H1 (cell line): ENCODE measurements around the gene SMC2. TPM values are rescaled to one million over a fixed set of nuclear protein-coding genes. Genes with fewer than 3 reads are reported as not detected.

Experiments used
- BCL11A ChIP-seq, 2 experiments: IDR thresholded peaks; one replicate each; pipeline ENCODE4 v1.6.1; 2011; ENCODE audit warnings: low read depth in 2 of 2, low read length in 2 of 2, mild to moderate bottlenecking in 2 of 2
- CHD2 ChIP-seq: IDR thresholded peaks from 2 replicates; pipeline ENCODE4 v1.6.1; 2012; ENCODE audit warnings: low read length, improper control_type of control experiment
- CHD7 ChIP-seq: fragments of 300-600 bp; sonication (generic); IDR thresholded peaks from 2 replicates; pipeline ENCODE4 v1.7.1; 2012; ENCODE audit warnings: low read length, moderate library complexity, mild to moderate bottlenecking, inconsistent platforms; ENCODE audit not compliant: insufficient replicate concordance
- EP300 ChIP-seq, 2 experiments: IDR thresholded peaks; 1 replicate in 1 of 2; 2 replicates in 1 of 2; pipeline ENCODE4 v1.6.1; 2011 to 2012; ENCODE audit warnings: low read depth in 2 of 2, low read length in 2 of 2, mild to moderate bottlenecking in 2 of 2, borderline replicate concordance in 1 of 2, inconsistent platforms in 1 of 2, moderate library complexity in 1 of 2
- EZH2 ChIP-seq: fragments of 200-600 bp; sonication (generic); IDR thresholded peaks from 2 replicates; pipeline ENCODE4 v1.7.1; 2012; ENCODE audit warnings: low read depth, mild to moderate bottlenecking, moderate library complexity, low read length, inconsistent platforms; ENCODE audit not compliant: severe bottlenecking
- JUN ChIP-seq: IDR thresholded peaks from 2 replicates; pipeline ENCODE4 v1.6.1; 2011; ENCODE audit warnings: low read depth, mild to moderate bottlenecking, improper control_type of control experiment, low read length
- RBBP5 ChIP-seq: IDR thresholded peaks from 2 replicates; pipeline ENCODE4 v1.7.1; 2012; ENCODE audit warnings: low read depth, mild to moderate bottlenecking, inconsistent platforms, low read length, moderate library complexity, borderline replicate concordance
- SP1 ChIP-seq: IDR thresholded peaks from 2 replicates; pipeline ENCODE4 v1.6.1; 2011; ENCODE audit warnings: low read depth, low read length
- SP4 ChIP-seq: IDR thresholded peaks from 2 replicates; pipeline ENCODE4 v1.6.1; 2012; ENCODE audit warnings: low read length, inconsistent platforms
- TAF7 ChIP-seq: optimal IDR thresholded peaks from 2 replicates; pipeline ENCODE3; 2011; ENCODE audit warnings: low read depth, mild to moderate bottlenecking, inconsistent platforms, low read length, moderate library complexity, borderline replicate concordance
- polyA plus RNA-seq, 7 experiments: library from polyadenylated mRNA; depleted of rRNA in 3 of 7; stranded (reverse) in 5 of 7; unstranded in 2 of 7; fragments of >200 nt in 5 of 7; fragments of 200-250 nt in 2 of 7; gene quantifications; 1 replicate in 5 of 7; 2 replicates in 1 of 7; 4 replicates in 1 of 7; pipeline versions ENCODE4 v1.2.1 to v1.2.3, GENCODE V29; 2011 to 2013; ENCODE audit warnings: missing spikeins in 2 of 7, mixed read lengths in 2 of 7
- total RNA-seq: library from RNA; stranded (reverse); fragmentation: NEBNext Ultra II Directional; extraction: Animal tissue kit (Norgen Biotek cat#: 25700); gene quantifications from 2 replicates; pipeline ENCODE4 v1.2.1, GENCODE V29; 2021

Gene SMC2
- total and polyA plus RNA-seq, 2 of the 8 experiments (the other 6 are each of a cell fraction or from before 2014, with no cell fraction given), result 7.5 to 39.8 TPM

GRCh38 chr9:104082168-104082567 lies 11.9 kb upstream of the SMC2 start (continued):
- TF ChIP-seq CHD7 (no peak), SP1 (no peak), EP300 (IDR thresholded peaks at IDR 0.05; ENCODE audit: borderline replicate concordance in 1 of 2, low read depth in 2 of 2, low read length in 2 of 2) (no peak), RBBP5 (no peak), SP4 (no peak), EZH2 (no peak), TAF7 (no peak), BCL11A (IDR thresholded peaks at IDR 0.05; ENCODE audit: low read depth in 2 of 2, low read length in 2 of 2) (no peak), JUN (no peak), CHD2 (no peak)
